Upper lobe of right lung (tissue), 1 donor: ENCODE data around the gene MYO7A. TPM values are rescaled to one million over a fixed set of nuclear protein-coding genes. Genes with fewer than 3 reads are reported as not detected.

Experiments
- ATAC-seq: fragments of 200-7000 bp; cut with Tn5 transposase; one replicate; pipeline ENCODE4 v1.9.1; 2020; ENCODE audit warnings: mild to moderate bottlenecking, moderate library complexity
- DNase-seq: peaks from one replicate; pipeline ENCODE4 v3.0.0-alpha.2; 2020
- H3K27ac ChIP-seq: fragments of 200-600 bp; one replicate; pipeline ENCODE4 v1.8.0; 2022
- H3K27me3 ChIP-seq: fragments of 200-600 bp; one replicate; pipeline ENCODE4 v1.8.0; 2022; ENCODE audit warnings: mild to moderate bottlenecking
- H3K36me3 ChIP-seq: fragments of 200-600 bp; one replicate; pipeline ENCODE4 v1.8.0; 2022
- H3K4me1 ChIP-seq: fragments of 200-600 bp; one replicate; pipeline ENCODE4 v1.8.0; 2022
- H3K4me3 ChIP-seq: fragments of 200-600 bp; one replicate; pipeline ENCODE4 v1.8.0; 2022; ENCODE audit warnings: mild to moderate bottlenecking
- H3K9me3 ChIP-seq: fragments of 200-600 bp; one replicate; pipeline ENCODE4 v1.8.0; 2022
- CTCF ChIP-seq: fragments of 200-600 bp; IDR thresholded peaks from one replicate; pipeline ENCODE4 v1.8.0; 2022; ENCODE audit warnings: antibody characterized with exemption
- intact Hi-C: fragments of 100-400 bp; cut with DNase I; formaldehyde crosslinking; loops from one replicate; pipeline ENCODE4 v1.11.0; 2022
- total RNA-seq: library from RNA; stranded (reverse); fragmentation: NEBNext Ultra II Directional; extraction: Animal tissue kit (Norgen Biotek cat#: 25700); gene quantifications from one replicate; pipeline ENCODE4 v1.2.1, GENCODE V29; 2021
- donor health status: DM: no; HTN: yes; CAD: no; lungs with severe emphysema.

Gene MYO7A
- total RNA-seq, 1 donor from 2014 or later, result 3.6 TPM

GRCh38 chr11:77102246-77103210 lies 25.5 kb upstream of the MYO7A start, which contains the start of gene OMP:
TSS of gene OMP (plus strand) at chr11:77102840. CDS start at chr11:77102840, 0 bp downstream.
- no peak within 1 kb of the TSS for H3K4me3 ChIP-seq

GRCh38 chr11:77103319-77103718 lies 24.7 kb upstream of the MYO7A start:
- H3K4me1 ChIP-seq, result no peaks in the 10 kb centered on the region
- intact Hi-C loops, result no loop called here
- ATAC-seq, result no peak
- H3K27me3 ChIP-seq, result no peaks in the 10 kb centered on the region
- H3K4me3 ChIP-seq, result no peak overlapping the region
- no peaks in the 10 kb centered on the region for H3K36me3 ChIP-seq
- no peaks in the 10 kb centered on the region for H3K9me3 ChIP-seq
- no peak for DNase-seq
- TF ChIP-seq CTCF, result no peak
- no peak overlapping the region for H3K27ac ChIP-seq

More at GRCh38 chr11:77102246-77103210, 25.5 kb upstream of the MYO7A start, which contains the start of gene OMP:
- Histone ChIP-seq H3K27me3 (no peaks in the 10 kb centered on the region), H3K36me3 (no peaks in the 10 kb centered on the region), H3K4me1 (no peaks in the 10 kb centered on the region), H3K9me3 (no peaks in the 10 kb centered on the region), H3K27ac (no peak within 1 kb of the TSS)
- TF ChIP-seq CTCF, result no peak
- ATAC-seq (no peak), DNase-seq (peak; percentile 60)
- intact Hi-C loops, result no loop called here

- TF ChIP-seq CTCF, result no peak
- Histone ChIP-seq H3K27ac (no peak overlapping the region), H3K9me3 (no peaks in the 10 kb centered on the region), H3K4me3 (no peak overlapping the region), H3K4me1 (no peaks in the 10 kb centered on the region), H3K36me3 (no peaks in the 10 kb centered on the region), H3K27me3 (no peaks in the 10 kb centered on the region)
- ATAC-seq (no peak), DNase-seq (no peak)
- intact Hi-C loops, result no loop called here
Observed at GRCh38 chr11:77104727-77105126, 23.3 kb upstream of the MYO7A start.

GRCh38 chr11:77106321-77106720 lies 21.7 kb upstream of the MYO7A start:
- Histone ChIP-seq H3K36me3 (no peaks in the 10 kb centered on the region), H3K4me3 (no peak overlapping the region), H3K9me3 (no peaks in the 10 kb centered on the region), H3K27ac (no peak overlapping the region), H3K27me3 (no peaks in the 10 kb centered on the region), H3K4me1 (no peaks in the 10 kb centered on the region)
- no peak for TF ChIP-seq CTCF
- ATAC-seq (no peak), DNase-seq (no peak)
- intact Hi-C loops, result no loop called here

GRCh38 chr11:77106759-77107158 lies 21.3 kb upstream of the MYO7A start:
- Histone ChIP-seq H3K9me3 (no peaks in the 10 kb centered on the region), H3K4me3 (no peak overlapping the region), H3K4me1 (no peaks in the 10 kb centered on the region), H3K36me3 (no peaks in the 10 kb centered on the region), H3K27ac (no peak overlapping the region), H3K27me3 (no peaks in the 10 kb centered on the region)
- intact Hi-C loops, result no loop called here
- ATAC-seq, result no peak
- no peak for TF ChIP-seq CTCF
- DNase-seq, result no peak
